B cell (primary cell): ENCODE data around the gene SLC13A3. TPM values are rescaled to one million over a fixed set of nuclear protein-coding genes. Genes with fewer than 3 reads are reported as not detected.

Source experiments
- ATAC-seq: fragments of 200-7000 bp; cut with Tn5 transposase; one replicate; pipeline ENCODE4 v1.10.0; 2021; ENCODE audit warnings: low read depth, mild to moderate bottlenecking, moderate number of reproducible peaks, moderate library complexity
- CTCF ChIA-PET: fragments of 350-600 bp; sonication (Branson Sonifier 250); formaldehyde crosslinking; loops from one replicate; lab custom pipeline; 2021; ENCODE audit warnings: antibody characterized with exemption, inconsistent platforms; lab: Charles Lee
- POLR2A ChIA-PET: fragments of 350-600 bp; sonication (Branson Sonifier 250); formaldehyde crosslinking; loops from one replicate; lab custom pipeline; 2021; ENCODE audit warnings: antibody characterized with exemption; lab: Charles Lee
- DNase-seq: peaks from one replicate; pipeline ENCODE4 v3.0.0; 2013
- H2AFZ ChIP-seq: 2 replicates; pipeline ENCODE4 v1.6.1; 2012; ENCODE audit warnings: mild to moderate bottlenecking, low read depth, low read length; ENCODE audit not compliant: insufficient read depth, poor library complexity, severe bottlenecking
- H3K27ac ChIP-seq, 2 donors: 1 replicate in 1 of 2; 2 replicates in 1 of 2; pipeline ENCODE4 v1.5.1; 2012 to 2013; ENCODE audit warnings: low read length in 2 of 2, mild to moderate bottlenecking in 2 of 2, moderate library complexity in 1 of 2
- H3K27me3 ChIP-seq, 4 experiments: fragments of 200-600 bp in 1 of 4; sonication (generic) in 1 of 4; replicated peaks in 1 of 4; 1 replicate in 2 of 4; 2 replicates in 2 of 4; pipeline versions ENCODE4 v1.6.1 to v1.7.0; 2013 to 2016; ENCODE audit warnings: low read length in 3 of 4, mild to moderate bottlenecking in 2 of 4, mixed read lengths in 1 of 4, moderate library complexity in 1 of 4; ENCODE audit not compliant: insufficient read depth in 4 of 4, control insufficient read depth in 3 of 4; ENCODE audit errors: control extremely low read depth in 1 of 4
- H3K36me3 ChIP-seq, 2 experiments: replicated peaks in 1 of 2; 1 replicate in 1 of 2; 2 replicates in 1 of 2; pipeline versions ENCODE4 v1.6.1 to v1.7.1; 2013; ENCODE audit warnings: low read length in 1 of 2; ENCODE audit not compliant: insufficient read depth in 2 of 2, control insufficient read depth in 1 of 2; ENCODE audit errors: control extremely low read depth in 1 of 2, extremely low read depth in 1 of 2
- H3K4me1 ChIP-seq, 2 donors: fragments of 200-600 bp in 1 of 2; sonication (generic) in 1 of 2; 1 replicate in 1 of 2; 2 replicates in 1 of 2; pipeline versions ENCODE4 v1.5.1 to v1.6.1; 2013 to 2017; ENCODE audit warnings: low read length in 2 of 2; ENCODE audit not compliant: control insufficient read depth in 2 of 2, insufficient read depth in 2 of 2
- H3K4me2 ChIP-seq: replicated peaks from 2 replicates; pipeline ENCODE3; 2012; ENCODE audit warnings: mild to moderate bottlenecking, low read depth, low read length; ENCODE audit not compliant: poor library complexity, severe bottlenecking
- H3K4me3 ChIP-seq, 5 experiments: fragments of 200-600 bp in 1 of 5; sonication (generic) in 1 of 5; 1 replicate in 3 of 5; 2 replicates in 2 of 5; pipeline versions ENCODE4 v1.5.1 to v1.7.0; 2011 to 2016; ENCODE audit warnings: low read length in 4 of 5, mild to moderate bottlenecking in 4 of 5, low read depth in 2 of 5, control low read depth in 1 of 5, moderate library complexity in 1 of 5; ENCODE audit not compliant: insufficient read depth in 1 of 5; ENCODE audit errors: control extremely low read depth in 1 of 5, extremely low read depth in 1 of 5
- H3K79me2 ChIP-seq: fragments of 200-600 bp; sonication (generic); one replicate; pipeline ENCODE4 v1.6.0; 2016; ENCODE audit warnings: low read length; ENCODE audit not compliant: control insufficient read depth, insufficient read depth
- H3K9ac ChIP-seq: fragments of 200-600 bp; sonication (generic); 2 replicates; pipeline ENCODE4 v1.6.1; 2017; ENCODE audit warnings: mild to moderate bottlenecking, low read length, moderate library complexity
- H3K9me3 ChIP-seq, 3 donors: one replicate each; pipeline versions ENCODE4 v1.6.1 to v1.7.1; 2013; ENCODE audit warnings: low read length in 2 of 3; ENCODE audit not compliant: control insufficient read depth in 2 of 3, insufficient read depth in 1 of 3; ENCODE audit errors: control extremely low read depth in 1 of 3
- H4K20me1 ChIP-seq: 2 replicates; pipeline ENCODE4 v1.6.0; 2012; ENCODE audit warnings: mild to moderate bottlenecking, low read length; ENCODE audit not compliant: insufficient read depth, control insufficient read depth, poor library complexity, severe bottlenecking
- H3K27ac Mint-ChIP-seq: one replicate; pipeline ENCODE4 v1.8.0; 2021; ENCODE audit warnings: mixed read lengths
- H3K27me3 Mint-ChIP-seq: one replicate; pipeline ENCODE4 v1.8.0; 2021; ENCODE audit warnings: mixed read lengths
- H3K4me1 Mint-ChIP-seq: one replicate; pipeline ENCODE4 v1.8.0; 2021; ENCODE audit warnings: mixed read lengths
- H3K4me3 Mint-ChIP-seq: one replicate; pipeline ENCODE4 v1.8.0; 2021; ENCODE audit warnings: mixed read lengths
- H3K9me3 Mint-ChIP-seq: one replicate; pipeline ENCODE4 v1.8.0; 2022; ENCODE audit warnings: mixed read lengths; ENCODE audit not compliant: insufficient read depth
- EZH2 ChIP-seq: IDR thresholded peaks from 2 replicates; pipeline ENCODE4 v1.6.1; 2012; ENCODE audit warnings: borderline replicate concordance, low read depth, mild to moderate bottlenecking, moderate library complexity, low read length; ENCODE audit not compliant: insufficient read depth, poor library complexity, severe bottlenecking
- WGBS: methylation state at CpG from one replicate; pipeline ENCODE4 v1.1.5; 2013; ENCODE audit warnings: missing lambda C conversion rate; ENCODE audit not compliant: insufficient coverage; 5-methylcytosine and 5-hydroxymethylcytosine counted together
- intact Hi-C: fragments of 100-400 bp; cut with micrococcal nuclease; formaldehyde crosslinking; loops from one replicate; pipeline ENCODE4 v1.10.0; 2022
- polyA plus RNA-seq: library from polyadenylated mRNA; depleted of rRNA; stranded (reverse); fragments of >200 nt; gene quantifications from 2 replicates; pipeline ENCODE4 v1.2.3, GENCODE V29; 2012
- total RNA-seq, 2 donors: library from RNA; stranded (reverse); fragments of 120-200 nt in 1 of 2; gene quantifications; 1 replicate in 1 of 2; 2 replicates in 1 of 2; pipeline versions ENCODE4 v1.2.3 to v1.2.4, GENCODE V29; 2013 to 2022
- TF ChIP-seq, protein P1 (sequence below): fragments of 200-600 bp; IDR thresholded peaks from one replicate; pipeline ENCODE4 v1.8.0; 2022; ENCODE audit warnings: antibody characterized with exemption, mild to moderate bottlenecking

The SLC13A3 gene
- total and polyA plus RNA-seq, 2 donors (not counting 1 experiment from before 2014, with no cell fraction given): 0.09 to 0.20 TPM

DNA sequence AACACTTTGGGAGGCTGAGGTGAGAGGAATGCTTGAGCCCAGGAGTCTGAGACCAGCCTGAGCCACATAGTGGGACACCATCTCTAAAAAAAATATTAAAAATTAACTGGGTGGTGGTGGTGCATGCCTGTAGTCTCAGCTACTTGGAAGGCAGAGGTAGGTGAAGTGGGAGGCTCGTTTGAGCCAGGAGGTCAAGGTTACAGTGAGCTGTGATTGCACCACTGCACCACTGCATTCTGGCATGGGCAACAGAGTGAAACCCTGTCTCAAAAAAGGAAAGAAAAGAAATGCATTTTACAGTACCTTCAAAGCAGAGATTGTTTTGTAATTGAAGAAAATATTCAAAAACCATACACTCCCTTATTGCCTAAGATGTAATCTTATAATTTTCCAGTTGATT, 107.3 kb downstream of the SLC13A3 start:
- intact Hi-C loops: no loop called here
- Histone ChIP-seq H3K36me3 (no peaks in the 10 kb centered on the region), H3K27ac (no peak overlapping the region), H3K4me1 (peaks cover 12 to 16% of the 10 kb centered on the region in 2 donors), H3K79me2 (no peaks in the 10 kb centered on the region), H3K9ac (no peak overlapping the region), H2AFZ (no peak overlapping the region), H3K4me2 (no peak overlapping the region), H3K9me3 (no peaks in the 10 kb centered on the region), H4K20me1 (no peaks in the 10 kb centered on the region), H3K27me3 (peaks cover 0 to 4% (median 0%) of the 10 kb centered on the region in 4 experiments), H3K4me3 (no peak overlapping the region)
- TF ChIP-seq, protein P1, sequence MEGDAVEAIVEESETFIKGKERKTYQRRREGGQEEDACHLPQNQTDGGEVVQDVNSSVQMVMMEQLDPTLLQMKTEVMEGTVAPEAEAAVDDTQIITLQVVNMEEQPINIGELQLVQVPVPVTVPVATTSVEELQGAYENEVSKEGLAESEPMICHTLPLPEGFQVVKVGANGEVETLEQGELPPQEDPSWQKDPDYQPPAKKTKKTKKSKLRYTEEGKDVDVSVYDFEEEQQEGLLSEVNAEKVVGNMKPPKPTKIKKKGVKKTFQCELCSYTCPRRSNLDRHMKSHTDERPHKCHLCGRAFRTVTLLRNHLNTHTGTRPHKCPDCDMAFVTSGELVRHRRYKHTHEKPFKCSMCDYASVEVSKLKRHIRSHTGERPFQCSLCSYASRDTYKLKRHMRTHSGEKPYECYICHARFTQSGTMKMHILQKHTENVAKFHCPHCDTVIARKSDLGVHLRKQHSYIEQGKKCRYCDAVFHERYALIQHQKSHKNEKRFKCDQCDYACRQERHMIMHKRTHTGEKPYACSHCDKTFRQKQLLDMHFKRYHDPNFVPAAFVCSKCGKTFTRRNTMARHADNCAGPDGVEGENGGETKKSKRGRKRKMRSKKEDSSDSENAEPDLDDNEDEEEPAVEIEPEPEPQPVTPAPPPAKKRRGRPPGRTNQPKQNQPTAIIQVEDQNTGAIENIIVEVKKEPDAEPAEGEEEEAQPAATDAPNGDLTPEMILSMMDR: no peak
- TF ChIP-seq EZH2: no peak
- Mint-ChIP-seq H3K4me1 (peaks cover 11% of the 10 kb centered on the region), H3K4me3 (no peak overlapping the region), H3K9me3 (no peaks in the 10 kb centered on the region), H3K27ac (no peak overlapping the region), H3K27me3 (peaks cover 4% of the 10 kb centered on the region)
- DNase-seq: no peak
- CTCF ChIA-PET: interaction anchor here (0.7 to 1.7 kb wide), 4 partner anchors 9 to 137 kb away, joined by 3 to 5 read pairs (median 4); no protein-coding TSS in a partner anchor
- WGBS: 0% methylated on average over 1 of the region's 1 CpG
- POLR2A ChIA-PET: no interaction called here
- ATAC-seq: no peak

DNA sequence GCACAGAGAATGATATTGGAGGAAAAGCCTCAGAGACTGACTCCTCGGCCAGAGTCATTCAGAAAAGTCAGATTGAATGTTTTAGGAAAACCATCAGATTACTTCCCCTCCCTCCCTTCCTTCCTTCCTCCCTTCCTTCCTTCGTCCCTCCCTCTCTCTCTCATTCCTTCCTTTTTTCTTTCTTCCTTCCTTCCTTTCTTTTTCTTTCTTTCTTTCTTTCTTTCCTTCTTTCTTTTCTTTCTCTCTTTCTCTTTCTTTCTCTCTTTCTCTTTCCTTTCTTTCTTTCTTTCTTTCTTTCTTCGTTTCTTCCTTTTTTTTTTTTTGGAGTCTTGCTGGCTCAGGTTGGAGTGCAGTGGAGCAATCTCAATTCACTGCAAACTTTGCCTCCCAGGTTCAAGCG, 108.2 kb downstream of the SLC13A3 start:
- DNase-seq: no peak
- Histone ChIP-seq H3K9me3 (no peaks in the 10 kb centered on the region), H3K27ac (no peak overlapping the region), H3K4me1 (peaks cover 12 to 16% of the 10 kb centered on the region in 2 donors), H3K36me3 (no peaks in the 10 kb centered on the region), H3K4me3 (no peak overlapping the region), H4K20me1 (no peaks in the 10 kb centered on the region), H3K9ac (no peak overlapping the region), H3K27me3 (peaks cover 0 to 4% (median under 1%) of the 10 kb centered on the region in 4 experiments), H3K79me2 (no peaks in the 10 kb centered on the region), H3K4me2 (no peak overlapping the region), H2AFZ (no peak overlapping the region)
- Mint-ChIP-seq H3K9me3 (no peaks in the 10 kb centered on the region), H3K27me3 (peaks cover 4% of the 10 kb centered on the region), H3K27ac (no peak overlapping the region), H3K4me1 (peaks cover 11% of the 10 kb centered on the region), H3K4me3 (no peak overlapping the region)
- TF ChIP-seq, protein P1: no peak
- TF ChIP-seq EZH2: no peak
- ChIA-PET CTCF (interaction anchor here (1.6 kb wide), 1 partner anchor 19 kb away, joined by 4 read pairs; no protein-coding TSS in a partner anchor), POLR2A (no interaction called here)
- 83% methylated on average over 2 of the region's 4 CpGs for WGBS
- no peak for ATAC-seq
- intact Hi-C loops: no loop called here
